ENCODE measurements around the gene SUDS3. TPM values are rescaled to one million over a fixed set of nuclear protein-coding genes. Genes with fewer than 3 reads are reported as not detected.

The SUDS3 gene
- total RNA-seq, 2 experiments from 2014 or later, result 17.5 to 22.0 TPM

DNA sequence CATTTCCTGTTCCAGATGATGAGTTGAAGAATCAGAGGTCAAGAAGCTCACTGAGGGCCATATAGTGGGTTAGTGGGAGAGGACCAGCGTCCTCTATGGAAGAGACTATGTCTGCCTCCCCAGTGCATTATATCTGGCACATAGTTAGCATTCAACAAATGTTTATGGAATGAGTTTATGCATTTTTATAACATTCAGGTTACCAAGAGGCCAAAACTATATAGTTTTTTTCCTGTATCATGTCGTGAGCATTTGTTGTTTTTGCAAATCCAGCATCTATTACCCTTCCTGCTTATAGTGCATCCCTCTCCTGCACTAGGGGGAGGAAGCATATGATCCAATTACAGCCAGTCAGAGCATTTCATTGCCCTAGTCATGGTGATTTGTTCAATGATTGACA, 60.6 kb downstream of the SUDS3 start:
- no peak overlapping the region for H3K4me3 ChIP-seq (ENCODE audit: low read length)
- TF ChIP-seq, protein P1, sequence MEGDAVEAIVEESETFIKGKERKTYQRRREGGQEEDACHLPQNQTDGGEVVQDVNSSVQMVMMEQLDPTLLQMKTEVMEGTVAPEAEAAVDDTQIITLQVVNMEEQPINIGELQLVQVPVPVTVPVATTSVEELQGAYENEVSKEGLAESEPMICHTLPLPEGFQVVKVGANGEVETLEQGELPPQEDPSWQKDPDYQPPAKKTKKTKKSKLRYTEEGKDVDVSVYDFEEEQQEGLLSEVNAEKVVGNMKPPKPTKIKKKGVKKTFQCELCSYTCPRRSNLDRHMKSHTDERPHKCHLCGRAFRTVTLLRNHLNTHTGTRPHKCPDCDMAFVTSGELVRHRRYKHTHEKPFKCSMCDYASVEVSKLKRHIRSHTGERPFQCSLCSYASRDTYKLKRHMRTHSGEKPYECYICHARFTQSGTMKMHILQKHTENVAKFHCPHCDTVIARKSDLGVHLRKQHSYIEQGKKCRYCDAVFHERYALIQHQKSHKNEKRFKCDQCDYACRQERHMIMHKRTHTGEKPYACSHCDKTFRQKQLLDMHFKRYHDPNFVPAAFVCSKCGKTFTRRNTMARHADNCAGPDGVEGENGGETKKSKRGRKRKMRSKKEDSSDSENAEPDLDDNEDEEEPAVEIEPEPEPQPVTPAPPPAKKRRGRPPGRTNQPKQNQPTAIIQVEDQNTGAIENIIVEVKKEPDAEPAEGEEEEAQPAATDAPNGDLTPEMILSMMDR (IDR thresholded peaks at IDR 0.05), result no peak
- Mint-ChIP-seq H3K4me1 (ENCODE audit: low read depth) (no peaks in the 10 kb centered on the region), H3K27me3 (peaks cover 32% of the 10 kb centered on the region), H3K36me3 (ENCODE audit: low read depth) (peaks cover 19% of the 10 kb centered on the region), H3K27ac (no peak overlapping the region), H3K4me3 (no peak overlapping the region), H3K9me3 (peaks cover 9% of the 10 kb centered on the region)
- H3K27ac ChIP-seq (ENCODE audit: low read depth in 1 of 2, low read length in 2 of 2), result no peak overlapping the region
- no peaks in the 10 kb centered on the region for H3K36me3 ChIP-seq (ENCODE audit: insufficient read depth, low read length)
- H3K27me3 ChIP-seq (ENCODE audit: control insufficient read depth in 1 of 2, insufficient read depth in 2 of 2, low read length in 2 of 2), result peaks cover 0 to 7% of the 10 kb centered on the region in 2 experiments
- intact Hi-C loops (cut with DNase I, micrococcal nuclease), result no loop called here
- ChIA-PET POLR2A (interaction anchor here (0.7 kb wide), 1 partner anchor 26 kb away, joined by 3 read pairs; no protein-coding TSS in a partner anchor), CTCF (no interaction called here)
- H3K9me3 ChIP-seq (ENCODE audit: control insufficient read depth in 1 of 2, insufficient read depth in 1 of 2, low read length in 2 of 2), result peaks cover 0 to 7% of the 10 kb centered on the region in 2 experiments
- DNase-seq (no peak), ATAC-seq (ENCODE audit: poor library complexity) (no peak)
- H3K4me1 ChIP-seq (ENCODE audit: insufficient read depth, low read length), result no peaks in the 10 kb centered on the region

DNA sequence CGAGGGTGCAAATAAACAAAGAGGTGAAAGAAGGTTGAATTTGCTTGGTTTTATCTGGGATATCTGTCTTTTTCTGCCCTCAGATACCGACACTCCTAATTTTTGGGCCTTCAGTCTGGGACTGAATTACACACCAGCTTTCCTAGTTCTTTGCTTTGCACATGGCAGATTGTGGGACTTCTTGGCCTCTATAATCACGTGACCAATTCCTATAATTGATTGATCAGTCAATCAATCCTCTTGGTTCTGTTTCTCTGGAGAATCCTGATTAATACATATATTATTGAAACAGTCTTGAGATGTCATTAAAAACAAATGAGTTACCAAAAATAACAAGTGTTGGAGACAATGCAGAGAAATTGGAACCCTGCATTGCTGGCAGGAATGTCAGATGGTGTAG, 62.7 kb downstream of the SUDS3 start:
- H3K4me3 Mint-ChIP-seq, result no peak overlapping the region
- Histone ChIP-seq H3K4me1 (ENCODE audit: insufficient read depth, low read length) (no peaks in the 10 kb centered on the region), H3K36me3 (ENCODE audit: insufficient read depth, low read length) (no peaks in the 10 kb centered on the region), H3K27me3 (ENCODE audit: control insufficient read depth in 1 of 2, insufficient read depth in 2 of 2, low read length in 2 of 2) (peaks cover 0 to 7% of the 10 kb centered on the region in 2 experiments), H3K27ac (ENCODE audit: low read depth in 1 of 2, low read length in 2 of 2) (no peak overlapping the region), H3K4me3 (ENCODE audit: low read length) (no peak overlapping the region), H3K9me3 (ENCODE audit: control insufficient read depth in 1 of 2, insufficient read depth in 1 of 2, low read length in 2 of 2) (peaks cover 0 to 7% of the 10 kb centered on the region in 2 experiments)
- intact Hi-C loops (cut with DNase I, micrococcal nuclease), result no loop called here
- no peak for DNase-seq
- no peaks in the 10 kb centered on the region for H3K4me1 Mint-ChIP-seq (ENCODE audit: low read depth)
- TF ChIP-seq, protein P1 (IDR thresholded peaks at IDR 0.05), result no peak
- CTCF ChIA-PET, result interaction anchor here (0.8 kb wide), 1 partner anchor 15 kb away, joined by 3 read pairs; no protein-coding TSS in a partner anchor
- peaks cover 5% of the 10 kb centered on the region for H3K9me3 Mint-ChIP-seq
- ATAC-seq (ENCODE audit: poor library complexity), result no peak
- H3K27me3 Mint-ChIP-seq, result peaks cover 48% of the 10 kb centered on the region
- H3K36me3 Mint-ChIP-seq (ENCODE audit: low read depth), result peaks cover 10% of the 10 kb centered on the region
- POLR2A ChIA-PET, result no interaction called here
- no peak overlapping the region for H3K27ac Mint-ChIP-seq

DNA sequence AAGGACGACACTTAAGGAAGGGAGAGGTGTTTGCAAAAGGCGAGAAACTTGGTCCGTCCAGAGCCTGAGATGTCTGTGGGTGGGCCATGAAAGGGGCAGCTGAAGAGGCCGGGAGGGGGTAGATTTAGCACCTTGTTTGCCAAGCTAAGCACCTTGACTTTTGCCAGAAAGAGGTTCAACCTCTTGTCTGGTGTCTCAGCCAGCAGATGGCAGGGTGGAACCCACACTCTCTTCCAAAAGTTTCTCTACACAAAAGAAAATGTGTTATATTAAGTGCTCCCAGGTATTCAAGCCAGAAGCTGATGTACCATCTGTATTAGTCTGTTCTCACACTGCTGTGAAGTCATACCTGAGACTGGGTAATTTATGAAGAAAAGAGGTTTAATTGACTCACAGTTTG, 69.9 kb downstream of the SUDS3 start:
- H3K4me3 ChIP-seq (ENCODE audit: low read length), result no peak overlapping the region
- no peaks in the 10 kb centered on the region for H3K4me1 ChIP-seq (ENCODE audit: insufficient read depth, low read length)
- POLR2A ChIA-PET, result no interaction called here
- no peaks in the 10 kb centered on the region for H3K36me3 ChIP-seq (ENCODE audit: insufficient read depth, low read length)
- CTCF ChIA-PET, result no interaction called here
- peaks cover 4 to 5% of the 10 kb centered on the region in 2 experiments for H3K27me3 ChIP-seq (ENCODE audit: control insufficient read depth in 1 of 2, insufficient read depth in 2 of 2, low read length in 2 of 2)
- no peak for DNase-seq
- H3K27ac ChIP-seq (ENCODE audit: low read depth in 1 of 2, low read length in 2 of 2), result no peak overlapping the region
- Mint-ChIP-seq H3K27me3 (peaks cover 34% of the 10 kb centered on the region), H3K27ac (no peak overlapping the region), H3K4me3 (no peak overlapping the region), H3K4me1 (ENCODE audit: low read depth) (no peaks in the 10 kb centered on the region), H3K9me3 (no peaks in the 10 kb centered on the region), H3K36me3 (ENCODE audit: low read depth) (no peaks in the 10 kb centered on the region)
- intact Hi-C loops (cut with DNase I, micrococcal nuclease), result no loop called here
- no peaks in the 10 kb centered on the region for H3K9me3 ChIP-seq (ENCODE audit: control insufficient read depth in 1 of 2, insufficient read depth in 1 of 2, low read length in 2 of 2)
- TF ChIP-seq, protein P1 (IDR thresholded peaks at IDR 0.05), result no peak
- no peak for ATAC-seq (ENCODE audit: poor library complexity)
